Caco-2 (cell line): ENCODE results near the gene C3orf70. TPM values are rescaled to one million over a fixed set of nuclear protein-coding genes. Genes with fewer than 3 reads are reported as not detected.

Source experiments
- BruUV-seq: library from RNA; stranded (reverse); fragments of 400-500 nt; replicated peaks from 2 replicates; lab custom pipeline; 2021; lab: Mats Ljungman, UMichigan
- CTCF ChIA-PET: fragments of 300-600 bp; sonication (Branson Sonifier 250); formaldehyde crosslinking; loops from one replicate; lab custom pipeline; 2022; ENCODE audit warnings: antibody characterized with exemption; lab: Charles Lee
- POLR2A ChIA-PET: fragments of 300-600 bp; sonication (Branson Sonifier 250); formaldehyde crosslinking; loops from one replicate; lab custom pipeline; 2022; ENCODE audit warnings: antibody characterized with exemption; lab: Charles Lee
- DNase-seq, 2 experiments: peaks; one replicate each; pipeline versions ENCODE4 v3.0.0 to v3.0.0-alpha.2; 2020 to 2022
- H3K27me3 ChIP-seq: replicated peaks from 2 replicates; pipeline ENCODE4 v1.6.0; 2011; ENCODE audit warnings: low read length; ENCODE audit not compliant: control insufficient read depth, insufficient read depth
- H3K36me3 ChIP-seq: 2 replicates; pipeline ENCODE4 v1.5.1; 2011; ENCODE audit warnings: low read length; ENCODE audit not compliant: control insufficient read depth, insufficient read depth
- H3K4me1 ChIP-seq: fragments of 250-450 bp; sonication (Bioruptor Pico); 2 replicates; pipeline ENCODE4 v1.5.1; 2020; ENCODE audit warnings: mild to moderate bottlenecking
- H3K4me3 ChIP-seq: 2 replicates; pipeline ENCODE4 v1.5.1; 2011; ENCODE audit warnings: low read depth, mild to moderate bottlenecking, control low read depth, low read length
- H3K9me3 ChIP-seq: fragments of 250-450 bp; sonication (Bioruptor Pico); 2 replicates; pipeline ENCODE4 v1.5.1; 2020; ENCODE audit warnings: mild to moderate bottlenecking, moderate library complexity
- H3K27ac Mint-ChIP-seq: one replicate; pipeline ENCODE4 v1.8.0; 2022; ENCODE audit warnings: mixed read lengths; ENCODE audit not compliant: unreplicated experiment
- H3K27me3 Mint-ChIP-seq: one replicate; pipeline ENCODE4 v1.8.0; 2022; ENCODE audit warnings: mixed read lengths; ENCODE audit not compliant: insufficient read depth, unreplicated experiment
- H3K36me3 Mint-ChIP-seq: one replicate; pipeline ENCODE4 v1.8.0; 2022; ENCODE audit warnings: mild to moderate bottlenecking, mixed read lengths; ENCODE audit not compliant: insufficient read depth, unreplicated experiment
- H3K4me1 Mint-ChIP-seq: one replicate; pipeline ENCODE4 v1.8.0; 2022; ENCODE audit warnings: low read depth, mixed read lengths; ENCODE audit not compliant: unreplicated experiment
- H3K4me3 Mint-ChIP-seq: one replicate; pipeline ENCODE4 v1.8.0; 2022; ENCODE audit warnings: mild to moderate bottlenecking, moderate library complexity, mixed read lengths; ENCODE audit not compliant: unreplicated experiment
- H3K9me3 Mint-ChIP-seq: one replicate; pipeline ENCODE4 v1.8.0; 2022; ENCODE audit warnings: mixed read lengths; ENCODE audit not compliant: unreplicated experiment
- CTCF ChIP-seq, 2 experiments: fragments of 200-600 bp in 1 of 2; IDR thresholded peaks; 1 replicate in 1 of 2; 2 replicates in 1 of 2; pipeline versions ENCODE4 v1.5.1 to v1.8.0; 2011 to 2022; ENCODE audit warnings: antibody characterized with exemption in 1 of 2, control low read depth in 1 of 2, inconsistent platforms in 1 of 2, low read depth in 1 of 2, low read length in 1 of 2, mild to moderate bottlenecking in 1 of 2, moderate library complexity in 1 of 2; ENCODE audit not compliant: insufficient read depth in 1 of 2, severe bottlenecking in 1 of 2, unreplicated experiment in 1 of 2
- intact Hi-C: fragments of 100-400 bp; cut with micrococcal nuclease; formaldehyde crosslinking; loops from one replicate; pipeline ENCODE4 v1.10.0; 2022; ENCODE audit not compliant: unreplicated experiment
- total RNA-seq: library from RNA; stranded (reverse); gene quantifications from 2 replicates; pipeline ENCODE4 v1.2.3, GENCODE V29; 2022

Gene C3orf70
- total RNA-seq, 1 experiment from 2014 or later: 11.2 TPM

GRCh38 chr3:185199206-185199605 is 46.3 kb upstream of the C3orf70 start:
- H3K27ac Mint-ChIP-seq: no peak overlapping the region
- no peaks in the 10 kb centered on the region for H3K4me1 Mint-ChIP-seq
- H3K9me3 ChIP-seq: no peaks in the 10 kb centered on the region
- no peak overlapping the region for H3K4me3 Mint-ChIP-seq
- H3K36me3 Mint-ChIP-seq: peaks cover 28% of the 10 kb centered on the region
- no peak for TF ChIP-seq CTCF (IDR thresholded peaks at IDR 0.05; ENCODE audit: insufficient read depth in 1 of 2, low read depth in 1 of 2, low read length in 1 of 2, severe bottlenecking in 1 of 2, unreplicated experiment in 1 of 2)
- no peak for DNase-seq
- H3K36me3 ChIP-seq: no peaks in the 10 kb centered on the region; the same call in 1 of the 2 replicates
- intact Hi-C loops: no loop called here
- H3K27me3 ChIP-seq: no peaks in the 10 kb centered on the region
- no peaks in the 10 kb centered on the region for H3K9me3 Mint-ChIP-seq
- no TSS peak for BruUV-seq
- ChIA-PET CTCF (no interaction called here), POLR2A (no interaction called here)
- no peaks in the 10 kb centered on the region for H3K27me3 Mint-ChIP-seq
- H3K4me3 ChIP-seq: no peak overlapping the region
- H3K4me1 ChIP-seq: no peaks in the 10 kb centered on the region

- BruUV-seq: no TSS peak
- Histone ChIP-seq H3K4me1 (no peaks in the 10 kb centered on the region), H3K36me3 (peaks cover 2% of the 10 kb centered on the region; the same call in 1 of the 2 replicates), H3K4me3 (no peak overlapping the region), H3K9me3 (no peaks in the 10 kb centered on the region), H3K27me3 (no peaks in the 10 kb centered on the region)
- DNase-seq: no peak
- Mint-ChIP-seq H3K4me1 (no peaks in the 10 kb centered on the region), H3K4me3 (no peak overlapping the region), H3K27ac (no peak overlapping the region), H3K27me3 (no peaks in the 10 kb centered on the region), H3K9me3 (no peaks in the 10 kb centered on the region), H3K36me3 (peaks cover 14% of the 10 kb centered on the region)
- intact Hi-C loops: no loop called here
- ChIA-PET POLR2A (no interaction called here), CTCF (no interaction called here)
- no peak for TF ChIP-seq CTCF (IDR thresholded peaks at IDR 0.05; ENCODE audit: insufficient read depth in 1 of 2, low read depth in 1 of 2, low read length in 1 of 2, severe bottlenecking in 1 of 2, unreplicated experiment in 1 of 2)
These were observed 44.2 kb upstream of the C3orf70 start for GRCh38 chr3:185197068-185197467.

GRCh38 chr3:185195652-185196051 is 42.8 kb upstream of the C3orf70 start:
- DNase-seq: no peak
- no peaks in the 10 kb centered on the region for H3K9me3 Mint-ChIP-seq
- intact Hi-C loops: no loop called here
- Histone ChIP-seq H3K9me3 (no peaks in the 10 kb centered on the region), H3K4me1 (no peaks in the 10 kb centered on the region), H3K36me3 (peaks cover 2% of the 10 kb centered on the region; the same call in 1 of the 2 replicates), H3K4me3 (no peak overlapping the region), H3K27me3 (no peaks in the 10 kb centered on the region)
- ChIA-PET POLR2A (no interaction called here), CTCF (no interaction called here)
- no peaks in the 10 kb centered on the region for H3K27me3 Mint-ChIP-seq
- TF ChIP-seq CTCF (IDR thresholded peaks at IDR 0.05; ENCODE audit: insufficient read depth in 1 of 2, low read depth in 1 of 2, low read length in 1 of 2, severe bottlenecking in 1 of 2, unreplicated experiment in 1 of 2): no peak
- peaks cover 1% of the 10 kb centered on the region for H3K36me3 Mint-ChIP-seq
- no peaks in the 10 kb centered on the region for H3K4me1 Mint-ChIP-seq
- no peak overlapping the region for H3K27ac Mint-ChIP-seq
- no TSS peak for BruUV-seq
- H3K4me3 Mint-ChIP-seq: no peak overlapping the region
